Right lobe of liver (tissue), 6 donors: ENCODE data around the gene MUL1. TPM values are rescaled to one million over a fixed set of nuclear protein-coding genes. Genes with fewer than 3 reads are reported as not detected.
"Not testable (repeated sequence)": the region's sequence is repeated elsewhere in the genome, so short reads cannot be mapped to it uniquely, and the experiment has no call there.

ENCODE experiments used
- ATAC-seq, 4 donors: fragments of 200-7000 bp; cut with Tn5 transposase; one replicate each; pipeline ENCODE4 v1.9.1; 2020; ENCODE audit warnings: mild to moderate bottlenecking in 4 of 4, moderate library complexity in 4 of 4
- DNase-seq, 3 donors: peaks; one replicate each; pipeline ENCODE4 v3.0.0-alpha.2; 2020
- H3K27ac ChIP-seq, 3 donors: fragments of 200-600 bp; one replicate each; pipeline ENCODE4 v1.8.0; 2022
- H3K27me3 ChIP-seq, 2 donors: fragments of 200-600 bp; one replicate each; pipeline ENCODE4 v1.8.0; 2022
- H3K36me3 ChIP-seq, 4 donors: fragments of 200-600 bp; sonication (generic) in 1 of 4; one replicate each; pipeline versions ENCODE4 v1.5.1 to v1.8.0; 2017 to 2022; ENCODE audit warnings: control low read depth in 1 of 4
- H3K4me1 ChIP-seq, 4 donors: fragments of 200-600 bp; sonication (generic) in 1 of 4; one replicate each; pipeline versions ENCODE4 v1.5.1 to v1.8.0; 2017 to 2022; ENCODE audit warnings: control low read depth in 1 of 4
- H3K4me3 ChIP-seq, 3 donors: fragments of 200-600 bp; one replicate each; pipeline ENCODE4 v1.8.0; 2022
- H3K9me3 ChIP-seq, 4 donors: fragments of 200-600 bp; sonication (generic) in 1 of 4; one replicate each; pipeline versions ENCODE4 v1.5.1 to v1.8.0; 2017 to 2022; ENCODE audit warnings: control low read depth in 1 of 4
- POLR2A ChIP-seq: fragments of 450-650 bp; IDR thresholded peaks from one replicate; pipeline ENCODE4 v1.6.1; 2017; ENCODE audit warnings: antibody characterized with exemption, mild to moderate bottlenecking
- WGBS: methylation state at CpG from one replicate; pipeline ENCODE4 v1.1.6; 2018; ENCODE audit warnings: low coverage, low lambda C conversion rate; ENCODE audit not compliant: insufficient coverage; ENCODE audit errors: missing lambda C conversion rate; 5-methylcytosine and 5-hydroxymethylcytosine counted together
- intact Hi-C, 2 donors: fragments of 100-400 bp; cut with DNase I; formaldehyde crosslinking; loops; one replicate each; pipeline versions ENCODE4 v1.11.2 to v1.14.1; 2022
- total RNA-seq, 6 experiments: library from RNA; depleted of rRNA in 2 of 6; stranded (reverse); fragments of >200 nt in 2 of 6; fragmentation: NEBNext Ultra II Directional in 3 of 6; extraction: Animal tissue kit (Norgen Biotek cat#: 25700) in 3 of 6; gene quantifications; one replicate each; pipeline versions ENCODE4 v1.1.0 to v1.2.4, GENCODE V29; 2016 to 2023
- TF ChIP-seq, protein P1 (sequence below), 4 donors: fragments of 200-600 bp in 3 of 4; fragments of 450-650 bp in 1 of 4; IDR thresholded peaks; one replicate each; pipeline versions ENCODE4 v1.5.1 to v1.8.0; 2016 to 2022; ENCODE audit warnings: antibody characterized with exemption in 4 of 4, mild to moderate bottlenecking in 2 of 4
- donor health status: DM: no; HTN: yes; CAD: no.
- donor health status: DM: no; HTN: no; CAD: no.
- donor health status: DM: no; HTN: no; CAD: no.
- donor health status: DM: no; HTN: yes; CAD: no.
- donor health status: DM: no; HTN: yes; CAD: no.

Gene MUL1
- total RNA-seq, 6 experiments from 2014 or later = 14.4 to 33.6 (median 16.7) TPM

DNA sequence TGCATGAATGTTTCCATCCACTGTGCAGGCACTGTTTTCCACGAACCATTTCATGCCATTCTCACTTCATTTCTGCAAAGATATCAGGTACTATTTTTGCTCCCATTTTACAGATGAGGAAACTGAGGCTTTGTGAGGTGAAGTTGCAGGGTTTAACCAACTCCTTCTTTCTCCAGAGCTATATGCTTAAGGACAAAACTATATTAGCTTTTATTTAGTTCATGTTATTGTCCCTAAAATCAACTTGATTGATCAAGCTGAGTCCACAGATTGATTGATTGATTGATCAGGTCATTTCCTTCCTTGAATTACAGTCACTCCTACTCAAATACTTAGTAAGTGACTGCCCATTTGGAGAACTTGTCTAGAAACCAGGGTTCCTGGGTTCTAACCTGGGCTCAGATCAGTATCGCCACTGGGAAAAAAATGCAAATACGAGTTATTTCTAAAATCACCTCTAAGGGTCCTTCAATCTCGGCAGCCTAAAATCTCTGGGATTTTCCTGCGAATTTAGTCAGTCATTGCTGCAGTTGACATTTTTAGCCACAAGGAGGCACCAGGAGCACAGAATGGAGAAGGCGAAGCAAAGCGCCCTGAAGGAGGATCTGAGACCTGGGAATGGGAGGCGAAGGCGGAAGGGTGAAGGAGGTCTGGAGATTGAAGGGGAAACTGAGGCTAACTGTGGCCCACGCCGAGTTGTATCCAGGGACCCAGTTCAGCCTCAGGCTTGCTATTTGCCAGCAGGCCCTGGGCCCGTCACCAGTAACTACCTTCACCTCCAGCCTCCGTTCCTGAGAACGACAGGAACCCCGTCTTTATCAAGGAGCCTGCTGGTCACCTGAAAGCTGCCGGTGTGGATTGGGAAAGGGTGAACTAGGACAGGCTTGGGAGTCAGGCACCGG is 14.3 kb upstream of the MUL1 start:
- H3K27me3 ChIP-seq = no peaks in the 10 kb centered on the region
- peak in 2 of 3 donors; percentile 52 to 73 for DNase-seq
- ATAC-seq = peak; percentile 85 to 93 (median 90)
- H3K4me1 ChIP-seq = no peaks in the 10 kb centered on the region
- 17% methylated on average over 17 of the region's 17 CpGs for whole genome bisulfite sequencing
- no peak overlapping the region for H3K4me3 ChIP-seq
- TF ChIP-seq, protein P1, sequence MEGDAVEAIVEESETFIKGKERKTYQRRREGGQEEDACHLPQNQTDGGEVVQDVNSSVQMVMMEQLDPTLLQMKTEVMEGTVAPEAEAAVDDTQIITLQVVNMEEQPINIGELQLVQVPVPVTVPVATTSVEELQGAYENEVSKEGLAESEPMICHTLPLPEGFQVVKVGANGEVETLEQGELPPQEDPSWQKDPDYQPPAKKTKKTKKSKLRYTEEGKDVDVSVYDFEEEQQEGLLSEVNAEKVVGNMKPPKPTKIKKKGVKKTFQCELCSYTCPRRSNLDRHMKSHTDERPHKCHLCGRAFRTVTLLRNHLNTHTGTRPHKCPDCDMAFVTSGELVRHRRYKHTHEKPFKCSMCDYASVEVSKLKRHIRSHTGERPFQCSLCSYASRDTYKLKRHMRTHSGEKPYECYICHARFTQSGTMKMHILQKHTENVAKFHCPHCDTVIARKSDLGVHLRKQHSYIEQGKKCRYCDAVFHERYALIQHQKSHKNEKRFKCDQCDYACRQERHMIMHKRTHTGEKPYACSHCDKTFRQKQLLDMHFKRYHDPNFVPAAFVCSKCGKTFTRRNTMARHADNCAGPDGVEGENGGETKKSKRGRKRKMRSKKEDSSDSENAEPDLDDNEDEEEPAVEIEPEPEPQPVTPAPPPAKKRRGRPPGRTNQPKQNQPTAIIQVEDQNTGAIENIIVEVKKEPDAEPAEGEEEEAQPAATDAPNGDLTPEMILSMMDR (IDR thresholded peaks at IDR 0.05) = peak; percentile 82 to 90 (median 86)
- TF ChIP-seq POLR2A = no peak
- H3K27ac ChIP-seq = no peak overlapping the region
- no peaks in the 10 kb centered on the region for H3K9me3 ChIP-seq
- intact Hi-C loops = loop anchor here (5.0 kb wide), 2 partner anchors 115 to 120 kb away; no protein-coding TSS in a partner anchor
- H3K36me3 ChIP-seq = no peaks in the 10 kb centered on the region

- intact Hi-C loops = loop anchor here (5.0 kb wide), 2 partner anchors 118 to 123 kb away; no protein-coding TSS in a partner anchor
- H3K36me3 ChIP-seq = not testable (repeated sequence)
- WGBS = 35% methylated on average over 7 of the region's 7 CpGs
Observed at GRCh38 chr1:20519609-20520262, 11.8 kb upstream of the MUL1 start.

DNA sequence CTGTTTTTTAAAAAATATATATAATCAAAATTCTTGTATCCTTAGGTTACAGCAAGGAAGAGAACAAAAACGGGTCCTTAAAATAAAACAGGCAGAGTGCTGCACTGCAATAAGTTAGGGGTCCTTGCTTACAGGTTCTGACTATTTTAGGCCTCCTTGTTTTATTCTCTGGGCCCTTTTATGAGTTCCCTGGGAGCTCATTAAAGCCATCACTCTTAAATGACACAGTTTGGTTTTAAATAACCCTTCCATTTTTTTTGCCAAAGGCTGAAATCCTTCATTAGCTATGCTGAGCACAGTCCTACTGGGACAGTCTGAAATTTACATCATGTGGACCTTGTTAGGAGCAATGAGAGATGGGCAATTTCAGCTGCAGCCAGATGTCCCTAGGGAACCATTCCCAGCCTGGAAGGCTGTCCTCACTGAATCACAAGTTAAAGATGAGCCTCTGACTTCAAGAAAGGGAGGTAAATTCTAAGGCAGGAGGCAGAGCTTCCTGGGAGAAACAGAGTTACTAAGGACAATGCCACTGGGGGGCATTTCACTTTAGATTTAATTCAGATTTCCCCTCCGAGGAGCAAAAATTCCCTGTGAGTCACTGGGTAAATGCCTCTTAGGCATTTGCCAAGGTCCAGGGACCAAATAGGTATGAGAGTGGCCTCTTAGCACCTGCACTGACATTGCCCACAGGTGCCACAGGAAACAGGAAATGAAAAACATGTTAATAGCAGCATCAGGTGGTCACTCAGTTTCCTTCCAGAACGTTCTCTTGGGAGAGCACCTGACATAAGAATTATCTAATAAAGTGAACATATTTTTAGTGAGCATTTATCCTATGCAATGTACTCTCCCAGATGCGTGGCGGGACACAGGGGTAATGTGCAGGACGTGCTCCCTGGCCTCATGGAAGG is 3.8 kb upstream of the MUL1 start:
- peaks cover 0 to 6% (median under 1%) of the 10 kb centered on the region in 4 donors for H3K4me1 ChIP-seq
- WGBS = 41% methylated on average over 6 of the region's 6 CpGs
- TF ChIP-seq POLR2A = no peak
- TF ChIP-seq, protein P1 (IDR thresholded peaks at IDR 0.05) = no peak

More at GRCh38 chr1:20519609-20520262, 11.8 kb upstream of the MUL1 start:
- H3K4me3 ChIP-seq, DNase-seq, H3K4me1 ChIP-seq, H3K27ac ChIP-seq, H3K27me3 ChIP-seq, H3K9me3 ChIP-seq, ATAC-seq: not testable (repeated sequence)

GRCh38 chr1:20508411-20508771 is 440 bp upstream of the MUL1 start:
- 60% methylated on average over 5 of the region's 5 CpGs for whole genome bisulfite sequencing
- H3K27ac ChIP-seq = peak overlapping the region; percentile 41 to 62 (median 55)
- no peaks in the 10 kb centered on the region for H3K9me3 ChIP-seq
- ATAC-seq = no peak
- TF ChIP-seq POLR2A = no peak
- TF ChIP-seq, protein P1 (IDR thresholded peaks at IDR 0.05) = no peak
- H3K4me3 ChIP-seq = peak overlapping the region; percentile 96 to 99 (median 98)
- intact Hi-C loops = no loop called here
- no peak for DNase-seq
- peaks cover 0 to 17% (median 4%) of the 10 kb centered on the region in 4 donors for H3K4me1 ChIP-seq
- H3K36me3 ChIP-seq = no peaks in the 10 kb centered on the region
- no peaks in the 10 kb centered on the region for H3K27me3 ChIP-seq

More for the DNA sequence above, 3.8 kb upstream of the MUL1 start:
- Histone ChIP-seq H3K27me3 (no peaks in the 10 kb centered on the region), H3K9me3 (no peaks in the 10 kb centered on the region), H3K27ac (no peak overlapping the region), H3K36me3 (no peaks in the 10 kb centered on the region), H3K4me3 (no peak overlapping the region)
- ATAC-seq (no peak), DNase-seq (no peak)
- intact Hi-C loops = no loop called here
